Ascending aorta (tissue), 2 donors: Measurements from ENCODE around the gene XRCC5. TPM values are rescaled to one million over a fixed set of nuclear protein-coding genes. Genes with fewer than 3 reads are reported as not detected.

ENCODE experiments used
- DNase-seq, 2 donors: peaks; one replicate each; pipeline ENCODE4 v3.0.0-alpha.2; 2019; ENCODE audit warnings: low spot score in 2 of 2
- H3K27ac ChIP-seq, 2 donors: fragments of 200-600 bp; sonication (generic); one replicate each; pipeline ENCODE4 v1.5.1; 2016 to 2017; ENCODE audit warnings: mild to moderate bottlenecking in 1 of 2
- H3K27me3 ChIP-seq: fragments of 200-600 bp; sonication (generic); one replicate; pipeline ENCODE4 v1.5.1; 2017
- H3K36me3 ChIP-seq, 2 donors: fragments of 200-600 bp; sonication (generic); one replicate each; pipeline ENCODE4 v1.5.1; 2016
- H3K4me1 ChIP-seq, 2 donors: fragments of 200-600 bp; sonication (generic); one replicate each; pipeline ENCODE4 v1.5.1; 2016 to 2017; ENCODE audit warnings: mild to moderate bottlenecking in 1 of 2
- H3K4me3 ChIP-seq, 2 donors: fragments of 200-600 bp; sonication (generic); one replicate each; pipeline ENCODE4 v1.5.1; 2016 to 2017; ENCODE audit warnings: mild to moderate bottlenecking in 1 of 2
- H3K9me3 ChIP-seq, 2 donors: fragments of 200-600 bp; sonication (generic); one replicate each; pipeline ENCODE4 v1.5.1; 2016
- intact Hi-C: fragments of 100-400 bp; cut with DNase I; formaldehyde crosslinking; loops from one replicate; pipeline ENCODE4 v1.15.1; 2023
- total RNA-seq: library from RNA; depleted of rRNA; stranded (reverse); fragments of >200 nt; gene quantifications from one replicate; pipeline ENCODE4 v1.1.0, GENCODE V29; 2016
- TF ChIP-seq, protein P1 (sequence below), 3 experiments: fragments of 200-600 bp in 2 of 3; fragments of 450-650 bp in 1 of 3; sonication (generic) in 2 of 3; IDR thresholded peaks; one replicate each; pipeline ENCODE4 v1.5.1; 2016 to 2019; ENCODE audit warnings: antibody characterized with exemption in 3 of 3, mild to moderate bottlenecking in 1 of 3, moderate library complexity in 1 of 3

The XRCC5 gene
- total RNA-seq, 1 donor from 2014 or later: 45.4 TPM

DNA sequence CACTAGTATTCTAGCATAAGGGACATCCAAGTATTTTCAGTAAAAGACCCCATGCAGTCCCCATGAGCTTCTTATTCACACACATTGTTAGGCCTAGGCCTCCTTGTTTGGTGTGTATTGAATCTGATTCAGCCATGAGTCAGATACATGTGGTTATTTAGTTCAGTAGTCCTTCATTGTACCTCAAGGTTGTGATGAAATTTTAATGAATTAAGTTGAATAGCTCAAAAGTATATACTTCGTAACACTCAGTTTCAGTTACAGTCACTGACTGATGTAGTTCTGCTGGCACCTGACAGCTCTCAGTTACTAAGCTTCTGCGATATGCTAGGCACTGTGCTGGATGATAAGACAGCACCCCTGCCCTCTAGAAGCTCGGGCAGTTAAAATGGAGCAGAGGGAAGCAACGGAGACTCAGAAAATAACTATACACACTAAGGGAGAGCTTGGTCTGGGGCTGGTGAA, 86.4 kb downstream of the XRCC5 start:
- H3K27me3 ChIP-seq: no peaks in the 10 kb centered on the region
- no peak overlapping the region for H3K4me3 ChIP-seq
- intact Hi-C loops: no loop called here
- H3K9me3 ChIP-seq: no peaks in the 10 kb centered on the region
- TF ChIP-seq, protein P1, sequence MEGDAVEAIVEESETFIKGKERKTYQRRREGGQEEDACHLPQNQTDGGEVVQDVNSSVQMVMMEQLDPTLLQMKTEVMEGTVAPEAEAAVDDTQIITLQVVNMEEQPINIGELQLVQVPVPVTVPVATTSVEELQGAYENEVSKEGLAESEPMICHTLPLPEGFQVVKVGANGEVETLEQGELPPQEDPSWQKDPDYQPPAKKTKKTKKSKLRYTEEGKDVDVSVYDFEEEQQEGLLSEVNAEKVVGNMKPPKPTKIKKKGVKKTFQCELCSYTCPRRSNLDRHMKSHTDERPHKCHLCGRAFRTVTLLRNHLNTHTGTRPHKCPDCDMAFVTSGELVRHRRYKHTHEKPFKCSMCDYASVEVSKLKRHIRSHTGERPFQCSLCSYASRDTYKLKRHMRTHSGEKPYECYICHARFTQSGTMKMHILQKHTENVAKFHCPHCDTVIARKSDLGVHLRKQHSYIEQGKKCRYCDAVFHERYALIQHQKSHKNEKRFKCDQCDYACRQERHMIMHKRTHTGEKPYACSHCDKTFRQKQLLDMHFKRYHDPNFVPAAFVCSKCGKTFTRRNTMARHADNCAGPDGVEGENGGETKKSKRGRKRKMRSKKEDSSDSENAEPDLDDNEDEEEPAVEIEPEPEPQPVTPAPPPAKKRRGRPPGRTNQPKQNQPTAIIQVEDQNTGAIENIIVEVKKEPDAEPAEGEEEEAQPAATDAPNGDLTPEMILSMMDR (IDR thresholded peaks at IDR 0.05): no peak
- peaks cover 31 to 85% of the 10 kb centered on the region in 2 donors for H3K36me3 ChIP-seq
- no peaks in the 10 kb centered on the region for H3K4me1 ChIP-seq
- no peak for DNase-seq
- no peak overlapping the region for H3K27ac ChIP-seq

DNA sequence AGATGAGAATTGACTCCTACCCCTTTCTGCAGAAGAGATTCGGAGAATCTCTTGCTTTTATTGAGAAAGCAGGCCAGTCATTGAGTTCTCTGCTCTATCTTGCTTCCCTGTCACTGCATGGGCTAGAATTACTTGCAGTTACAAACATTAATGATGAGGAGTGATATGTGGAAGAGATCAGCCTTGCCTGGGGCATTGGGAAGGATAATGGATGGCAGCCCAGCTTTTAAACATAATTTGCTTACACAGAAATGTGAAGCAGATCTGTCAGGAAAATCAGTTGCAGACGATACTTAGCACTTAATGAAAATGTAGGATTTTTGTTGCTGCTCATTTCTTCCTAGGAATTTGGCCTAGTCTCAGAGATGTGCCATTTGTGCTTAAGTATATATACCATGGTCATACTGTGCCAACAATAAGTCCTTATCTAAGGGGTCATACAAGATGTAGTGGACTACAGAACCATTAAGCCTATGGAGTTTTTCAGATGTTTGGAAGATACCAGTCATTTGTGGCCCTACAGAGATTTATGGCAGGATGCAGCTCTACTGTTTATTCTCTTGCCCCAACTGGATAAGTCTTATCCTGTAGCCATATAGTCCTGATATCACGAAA, 92.7 kb downstream of the XRCC5 start:
- Histone ChIP-seq H3K27me3 (no peaks in the 10 kb centered on the region), H3K4me3 (no peak overlapping the region), H3K9me3 (no peaks in the 10 kb centered on the region), H3K27ac (no peak overlapping the region), H3K4me1 (no peaks in the 10 kb centered on the region), H3K36me3 (peaks cover 51 to 87% of the 10 kb centered on the region in 2 donors)
- DNase-seq: no peak
- intact Hi-C loops: no loop called here
- TF ChIP-seq, protein P1 (IDR thresholded peaks at IDR 0.05): no peak

DNA sequence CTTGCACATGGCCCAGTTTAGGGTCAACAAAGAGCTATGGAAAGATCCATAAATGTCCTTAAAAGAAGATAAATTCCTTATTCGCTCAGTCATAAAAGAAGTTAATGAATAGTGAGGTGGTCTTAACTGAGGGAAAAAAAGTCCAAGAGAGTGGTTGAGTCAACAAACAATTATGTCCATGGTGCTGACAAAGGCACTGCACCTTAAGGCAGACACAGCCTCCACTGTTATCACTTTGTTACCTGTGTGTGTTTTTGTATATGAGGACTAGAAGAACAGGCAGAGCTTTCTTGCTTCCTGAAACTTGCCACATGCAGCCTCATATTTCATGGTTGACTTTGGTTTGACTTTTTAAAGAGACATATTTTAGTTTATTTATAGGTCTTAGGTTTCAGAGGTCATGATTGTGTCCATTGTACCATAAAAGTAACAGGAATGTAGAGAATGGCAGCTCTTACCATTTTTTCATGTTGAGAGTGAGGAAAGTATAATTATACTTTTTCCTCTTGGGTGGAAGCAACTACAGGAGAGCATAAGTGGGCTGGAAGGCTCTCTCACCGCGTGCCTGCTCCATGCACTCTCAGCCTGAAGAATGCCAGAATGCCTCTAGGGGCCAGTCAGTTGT, 93.6 kb downstream of the XRCC5 start:
- no peak for DNase-seq
- TF ChIP-seq, protein P1 (IDR thresholded peaks at IDR 0.05): no peak
- Histone ChIP-seq H3K36me3 (peaks cover 55 to 89% of the 10 kb centered on the region in 2 donors), H3K27me3 (no peaks in the 10 kb centered on the region), H3K4me3 (no peak overlapping the region), H3K9me3 (no peaks in the 10 kb centered on the region), H3K4me1 (no peaks in the 10 kb centered on the region), H3K27ac (no peak overlapping the region)
- intact Hi-C loops: no loop called here

DNA sequence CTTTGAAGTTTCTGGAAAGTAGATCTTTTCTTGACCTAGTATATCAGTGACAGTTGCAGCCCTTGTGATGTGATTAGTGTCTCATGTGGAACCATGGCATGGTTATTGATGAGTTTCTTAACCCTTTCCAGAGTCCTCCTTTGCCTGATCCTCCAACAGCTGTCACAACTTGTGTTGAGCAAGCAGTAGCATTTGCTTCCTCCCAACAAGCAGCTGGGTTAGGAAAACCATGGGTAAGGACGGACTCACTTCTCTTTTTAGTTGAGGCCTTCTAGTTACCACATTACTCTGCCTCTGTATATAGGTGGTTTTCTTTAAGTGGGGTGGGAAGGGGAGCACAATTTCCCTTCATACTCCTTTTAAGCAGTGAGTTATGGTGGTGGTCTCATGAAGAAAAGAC, 96.3 kb downstream of the XRCC5 start:
- H3K4me3 ChIP-seq: no peak overlapping the region
- no peak for DNase-seq
- no peaks in the 10 kb centered on the region for H3K27me3 ChIP-seq
- TF ChIP-seq, protein P1 (IDR thresholded peaks at IDR 0.05): no peak
- no peak overlapping the region for H3K27ac ChIP-seq
- H3K9me3 ChIP-seq: no peaks in the 10 kb centered on the region
- H3K36me3 ChIP-seq: peaks cover 45 to 78% of the 10 kb centered on the region in 2 donors
- H3K4me1 ChIP-seq: no peaks in the 10 kb centered on the region
- intact Hi-C loops: no loop called here

DNA sequence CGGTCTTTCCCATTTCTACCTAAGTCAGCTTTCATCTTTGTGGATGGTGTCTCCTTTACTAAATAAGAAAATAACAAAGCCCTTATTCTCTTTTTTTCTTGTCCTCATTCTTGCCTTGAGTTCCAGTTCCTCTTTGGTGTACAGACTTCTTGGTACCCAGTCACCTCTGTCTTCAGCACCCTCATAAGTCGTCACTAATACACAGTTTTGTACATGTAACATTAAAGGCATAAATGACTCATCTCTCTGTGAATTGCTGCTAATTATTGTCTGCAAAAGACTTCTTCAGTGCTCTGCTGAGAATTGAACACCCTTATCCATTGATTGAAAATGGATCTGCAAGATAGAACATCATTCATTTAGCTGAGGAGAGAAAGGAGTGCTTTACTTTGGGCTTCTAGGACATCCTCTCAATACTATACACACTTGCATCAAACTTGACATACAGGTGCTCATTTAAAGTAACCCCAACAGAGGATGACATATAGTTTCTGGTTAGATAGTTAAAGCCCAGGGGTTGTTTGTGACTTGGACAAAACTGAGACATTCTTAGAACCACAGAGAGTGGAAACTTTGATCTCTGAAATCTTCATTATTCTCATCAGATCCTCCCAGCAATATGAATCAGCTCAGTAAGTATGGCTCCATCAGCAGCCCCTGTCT, 97.0 kb downstream of the XRCC5 start:
- Histone ChIP-seq H3K27ac (no peak overlapping the region), H3K4me3 (no peak overlapping the region), H3K27me3 (no peaks in the 10 kb centered on the region), H3K36me3 (peaks cover 41 to 74% of the 10 kb centered on the region in 2 donors), H3K4me1 (no peaks in the 10 kb centered on the region), H3K9me3 (no peaks in the 10 kb centered on the region)
- no peak for DNase-seq
- intact Hi-C loops: no loop called here
- TF ChIP-seq, protein P1 (IDR thresholded peaks at IDR 0.05): no peak
